HG03039 (cell line): ENCODE measurements around the gene C7.

Experiments used
- ATAC-seq: cut with Tn5 transposase; IDR thresholded peaks from one replicate; pipeline ENCODE4 v1.9.1; 2021; ENCODE audit warnings: mild to moderate bottlenecking, moderate library complexity; ENCODE audit not compliant: unreplicated experiment

The C7 gene

GRCh38 chr5:40915341-40915926 is 6.1 kb downstream of the C7 start:
- no peak for ATAC-seq

- no peak for ATAC-seq
These were observed 6.9 kb downstream of the C7 start for GRCh38 chr5:40916226-40916625.

DNA sequence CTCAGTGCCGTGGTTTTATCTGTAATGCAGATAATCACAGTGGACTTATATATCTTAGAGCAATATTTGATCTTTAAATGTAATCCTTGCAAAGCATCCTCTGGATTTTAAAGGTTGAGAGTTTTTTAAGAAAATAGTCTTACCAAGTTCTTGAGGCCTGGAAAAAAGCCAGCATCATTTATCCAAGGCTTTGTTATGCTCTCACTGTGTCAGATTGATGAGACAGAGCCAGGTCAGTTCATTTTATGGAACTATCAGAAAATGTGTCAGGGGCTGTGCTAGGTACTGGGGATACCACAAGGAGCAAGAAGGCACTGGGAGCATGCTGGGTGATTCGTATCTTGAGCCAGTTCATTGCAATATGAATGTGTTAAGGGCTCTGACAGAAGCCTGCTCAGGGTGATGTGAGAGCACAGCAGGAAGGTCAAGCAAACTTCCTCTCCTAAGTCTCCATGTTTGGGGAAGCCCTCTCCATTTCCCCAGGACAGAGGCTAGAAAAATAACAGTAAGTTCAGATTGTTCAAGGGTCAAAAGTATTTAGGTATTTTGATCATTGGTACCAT is 19.7 kb downstream of the C7 start:
- ATAC-seq: no peak

DNA sequence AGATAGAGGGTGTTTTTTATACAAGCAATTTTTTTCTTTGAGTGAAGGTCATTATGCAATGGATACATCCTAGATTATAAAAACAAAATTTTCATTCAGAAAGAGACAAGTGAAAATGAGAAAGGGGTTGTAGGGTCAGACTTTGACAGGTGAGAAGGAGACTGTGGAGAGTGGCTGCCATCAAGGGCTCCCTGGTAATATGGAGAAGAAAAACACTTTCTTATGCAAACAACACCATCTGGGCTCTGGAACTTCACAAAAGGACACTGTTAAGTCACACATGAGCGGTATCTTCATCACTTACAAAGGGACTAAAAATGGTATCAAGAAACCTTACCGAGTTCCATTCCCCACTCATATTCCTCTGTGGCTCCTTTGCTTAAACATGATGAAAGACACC is 23.5 kb downstream of the C7 start:
- no peak for ATAC-seq

DNA sequence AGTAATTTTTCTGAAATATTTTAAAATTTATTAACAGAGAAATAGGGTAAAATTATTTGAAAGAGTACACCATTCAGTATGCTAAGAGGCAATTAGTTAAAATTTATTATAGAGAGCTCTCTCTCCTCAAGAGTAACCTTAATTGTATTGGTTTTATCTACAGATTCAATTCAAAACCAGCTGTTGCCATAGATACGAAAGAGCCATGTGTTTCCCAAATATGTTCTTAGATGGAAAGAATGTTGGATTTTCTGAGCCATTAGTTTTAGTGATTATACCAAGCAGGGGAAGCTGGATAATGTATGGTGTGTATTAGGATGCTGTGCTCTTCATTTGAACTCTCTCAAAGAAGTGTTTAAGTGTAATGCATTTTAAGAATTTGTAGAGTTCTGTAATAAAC is 27.8 kb downstream of the C7 start:
- ATAC-seq: no peak

- no peak for ATAC-seq
These were observed 30.5 kb downstream of the C7 start for GRCh38 chr5:40939753-40940152.

- no peak for ATAC-seq
These were observed 35.8 kb downstream of the C7 start for GRCh38 chr5:40945111-40945510.

DNA sequence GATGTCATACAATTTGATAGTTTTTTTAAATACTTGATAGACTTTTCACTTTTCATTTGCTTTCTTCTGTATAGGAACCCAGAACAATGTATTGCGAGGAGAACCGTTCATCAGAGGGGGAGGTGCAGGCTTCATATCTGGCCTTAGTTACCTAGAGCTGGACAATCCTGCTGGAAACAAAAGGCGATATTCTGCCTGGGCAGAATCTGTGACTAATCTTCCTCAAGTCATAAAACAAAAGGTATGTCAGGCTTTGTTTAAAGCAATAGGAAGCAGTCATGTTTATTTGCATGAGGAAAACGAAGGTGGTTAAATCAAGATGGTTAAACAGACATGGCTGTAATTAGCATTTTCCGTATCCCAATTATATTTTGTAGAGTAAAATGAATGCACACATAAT is 46.0 kb downstream of the C7 start:
- ATAC-seq: no peak

- ATAC-seq: no peak
These were observed 47.8 kb downstream of the C7 start for GRCh38 chr5:40957048-40957447.

DNA sequence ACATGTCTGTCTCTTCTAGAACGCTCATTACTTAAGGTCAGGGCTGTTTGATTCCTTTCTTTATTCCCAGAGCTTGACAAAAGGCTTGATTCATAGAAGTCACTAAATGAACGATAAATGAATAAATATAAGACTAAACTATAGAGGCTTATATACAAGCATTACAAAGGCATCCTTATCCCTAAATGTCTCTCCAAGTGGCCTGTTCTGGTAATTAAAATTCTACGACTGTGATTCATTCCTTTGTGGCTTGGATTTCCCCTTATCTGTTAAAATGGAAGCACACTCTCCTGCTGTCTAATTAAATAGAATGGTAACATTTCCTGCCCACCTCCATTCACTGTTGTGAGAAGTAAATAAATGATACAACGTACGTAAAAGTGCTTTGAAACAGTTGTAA is 49.5 kb downstream of the C7 start:
- no peak for ATAC-seq

- no peak for ATAC-seq
These were observed 50.7 kb downstream of the C7 start for GRCh38 chr5:40960037-40960436.

GRCh38 chr5:40962207-40962955 is 53.1 kb downstream of the C7 start:
- no peak for ATAC-seq

DNA sequence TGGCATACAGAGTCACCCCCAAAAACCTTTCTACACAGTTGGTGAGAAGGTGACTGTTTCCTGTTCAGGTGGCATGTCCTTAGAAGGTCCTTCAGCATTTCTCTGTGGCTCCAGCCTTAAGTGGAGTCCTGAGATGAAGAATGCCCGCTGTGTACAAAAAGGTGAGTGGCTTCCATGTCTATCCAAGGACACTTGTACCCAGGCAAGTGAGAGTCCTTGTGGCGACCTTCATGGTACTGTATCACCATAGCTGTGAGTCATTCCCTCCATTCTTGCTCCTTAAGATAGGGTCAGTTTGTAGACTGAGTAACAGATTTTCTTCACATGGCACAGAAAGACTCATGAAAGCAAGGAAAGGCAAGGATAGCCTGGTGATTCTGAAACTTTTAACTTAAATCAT is 63.1 kb downstream of the C7 start:
- ATAC-seq: no peak

DNA sequence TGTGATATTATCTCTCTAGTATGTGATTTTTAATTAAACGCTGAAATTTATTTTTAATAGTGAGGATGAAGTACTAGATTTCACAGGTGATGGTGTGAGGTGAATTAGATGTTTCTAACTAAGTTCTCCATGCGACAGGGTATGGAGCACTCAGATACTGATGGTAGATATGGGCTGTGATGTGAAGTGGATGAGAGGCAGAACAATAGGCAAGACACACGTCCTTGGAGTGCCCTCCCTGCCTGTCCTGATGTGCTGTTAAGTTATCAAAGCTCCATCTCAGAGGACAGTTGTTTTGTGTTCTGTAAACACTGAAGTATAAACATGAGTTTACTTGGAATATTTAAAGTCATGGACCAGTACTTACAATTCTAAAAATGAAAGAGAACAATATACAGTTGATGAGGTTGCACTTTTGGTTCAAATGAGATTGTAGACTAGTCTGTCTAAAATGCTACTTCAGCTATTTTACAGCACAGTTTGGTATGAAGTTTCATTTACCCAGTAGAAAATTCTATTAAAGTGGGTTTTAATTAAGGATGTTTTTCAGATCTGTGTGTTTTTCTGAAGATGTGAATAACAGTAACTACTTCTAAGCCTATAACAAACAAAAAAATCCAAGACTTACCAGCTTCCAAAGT is 64.2 kb downstream of the C7 start:
- ATAC-seq: no peak

DNA sequence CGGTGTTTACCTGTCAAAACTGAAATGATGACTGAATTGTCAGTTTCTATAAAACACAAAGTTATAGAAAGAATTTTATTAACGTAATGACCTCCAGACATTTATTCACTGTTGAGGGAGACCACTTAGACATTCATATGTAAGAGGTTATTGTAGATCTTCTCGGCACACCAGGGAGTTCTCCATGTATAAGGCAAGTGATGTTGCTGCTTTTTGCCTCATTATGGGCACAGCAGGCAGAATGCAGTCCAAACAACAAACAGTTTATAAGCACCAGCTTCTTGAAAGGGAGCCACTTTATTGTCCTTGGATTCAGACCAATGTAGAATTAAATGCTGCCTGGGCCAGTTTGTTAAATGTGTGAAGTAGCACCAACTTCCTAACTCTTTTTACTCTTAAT is 66.7 kb downstream of the C7 start:
- ATAC-seq: no peak

- ATAC-seq: no peak
These were observed 67.5 kb downstream of the C7 start for GRCh38 chr5:40976836-40977235.

DNA sequence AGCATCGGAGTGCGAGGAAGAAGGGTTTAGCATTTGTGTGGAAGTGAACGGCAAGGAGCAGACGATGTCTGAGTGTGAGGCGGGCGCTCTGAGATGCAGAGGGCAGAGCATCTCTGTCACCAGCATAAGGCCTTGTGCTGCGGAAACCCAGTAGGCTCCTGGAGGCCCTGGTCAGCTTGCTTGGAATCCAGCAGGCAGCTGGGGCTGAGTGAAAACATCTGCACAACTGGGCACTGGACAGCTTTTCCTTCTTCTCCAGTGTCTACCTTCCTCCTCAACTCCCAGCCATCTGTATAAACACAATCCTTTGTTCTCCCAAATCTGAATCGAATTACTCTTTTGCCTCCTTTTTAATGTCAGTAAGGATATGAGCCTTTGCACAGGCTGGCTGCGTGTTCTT is 72.1 kb downstream of the C7 start:
- no peak for ATAC-seq

- ATAC-seq: no peak
These were observed 74.5 kb downstream of the C7 start for GRCh38 chr5:40983781-40984180.

- no peak for ATAC-seq
These were observed 75.6 kb downstream of the C7 start for GRCh38 chr5:40984884-40985283.

GRCh38 chr5:40985501-40985900 is 76.2 kb downstream of the C7 start:
- ATAC-seq: no peak

GRCh38 chr5:40986666-40987065 is 77.4 kb downstream of the C7 start:
- no peak for ATAC-seq

DNA sequence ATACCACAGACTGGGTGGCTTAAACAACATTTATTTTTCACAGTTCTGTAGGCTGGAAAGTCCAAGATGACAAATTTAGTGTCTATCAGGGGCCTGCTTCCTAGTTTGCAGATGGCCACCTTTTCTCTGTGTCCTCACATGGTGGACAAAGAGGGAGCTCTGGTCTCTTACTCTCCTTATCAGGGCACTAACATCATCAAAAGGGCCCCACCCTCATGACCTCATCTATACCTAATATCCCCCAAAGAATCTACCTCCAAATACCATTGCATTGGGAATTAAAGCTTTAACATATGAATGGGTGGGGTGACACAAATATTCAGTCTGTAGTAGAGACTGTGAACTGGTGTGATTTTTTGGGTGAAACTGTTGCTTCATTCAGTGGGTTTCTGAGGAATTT is 78.1 kb downstream of the C7 start:
- ATAC-seq: no peak
